Amygdala (tissue), 56 donors: ENCODE results near the gene HPCAL1.

Experiments
- DNase-seq, 56 donors: peaks; one replicate each; lab custom pipeline; 2025; lab: John Stamatoyannopoulos, UW

HPCAL1 gene

GRCh38 chr2:10300328-10300920, 2.3 kb upstream of the HPCAL1 start:
- no peak for DNase-seq

- peak in 1 of 56 donors; percentile 26 for DNase-seq
Observed at GRCh38 chr2:10300997-10301940, 1.4 kb upstream of the HPCAL1 start.

GRCh38 chr2:10301941-10302478, 694 bp upstream of the HPCAL1 start:
- DNase-seq = peak in 9 of 56 donors; percentile 21 to 69 (median 50)

GRCh38 chr2:10303181-10303693, 533 bp downstream of the HPCAL1 start:
- DNase-seq = peak in 4 of 56 donors; percentile 25 to 45 (median 43)

GRCh38 chr2:10303694-10304378, 1.1 kb downstream of the HPCAL1 start:
- DNase-seq = peak in 27 of 56 donors; percentile 14 to 66 (median 35)

GRCh38 chr2:10304458-10305253, 2.0 kb downstream of the HPCAL1 start:
- DNase-seq = peak in 1 of 56 donors; percentile 13

- no peak for DNase-seq
Observed at GRCh38 chr2:10305254-10305635, 2.5 kb downstream of the HPCAL1 start.

GRCh38 chr2:10305715-10306114, 3.0 kb downstream of the HPCAL1 start:
- no peak for DNase-seq

- DNase-seq = no peak
Observed at GRCh38 chr2:10306901-10307463, 4.3 kb downstream of the HPCAL1 start.

GRCh38 chr2:10307561-10308156, 5.0 kb downstream of the HPCAL1 start:
- no peak for DNase-seq

GRCh38 chr2:10308866-10309265, 6.2 kb downstream of the HPCAL1 start:
- no peak for DNase-seq

GRCh38 chr2:10309286-10309685, 6.6 kb downstream of the HPCAL1 start:
- DNase-seq = no peak

GRCh38 chr2:10310309-10310888, 7.7 kb downstream of the HPCAL1 start:
- DNase-seq = no peak

GRCh38 chr2:10311736-10312135, 9.0 kb downstream of the HPCAL1 start:
- DNase-seq = no peak

GRCh38 chr2:10312437-10312957, 9.8 kb downstream of the HPCAL1 start:
- DNase-seq = no peak

GRCh38 chr2:10316336-10316735, 13.6 kb downstream of the HPCAL1 start:
- peak in 1 of 56 donors; percentile 18 for DNase-seq

GRCh38 chr2:10316860-10317259, 14.2 kb downstream of the HPCAL1 start:
- no peak for DNase-seq

GRCh38 chr2:10317646-10318045, 14.9 kb downstream of the HPCAL1 start:
- DNase-seq = no peak
